Esophagus squamous epithelium (tissue), 4 donors: ENCODE measurements around the gene FRMD4A.

Experiments
- POLR2A ChIP-seq, 4 donors: fragments of 450-650 bp; IDR thresholded peaks; one replicate each; pipeline ENCODE4 v1.6.1; 2017; ENCODE audit warnings: antibody characterized with exemption in 4 of 4, mild to moderate bottlenecking in 4 of 4, moderate library complexity in 3 of 4
- TF ChIP-seq, protein P1 (sequence below), 6 experiments: fragments of 450-650 bp in 4 of 6; fragments of 200-600 bp in 2 of 6; sonication (generic) in 2 of 6; IDR thresholded peaks; one replicate each; pipeline ENCODE4 v1.5.1; 2016 to 2019; ENCODE audit warnings: antibody characterized with exemption in 6 of 6, mild to moderate bottlenecking in 4 of 6, moderate library complexity in 4 of 6

DNA sequence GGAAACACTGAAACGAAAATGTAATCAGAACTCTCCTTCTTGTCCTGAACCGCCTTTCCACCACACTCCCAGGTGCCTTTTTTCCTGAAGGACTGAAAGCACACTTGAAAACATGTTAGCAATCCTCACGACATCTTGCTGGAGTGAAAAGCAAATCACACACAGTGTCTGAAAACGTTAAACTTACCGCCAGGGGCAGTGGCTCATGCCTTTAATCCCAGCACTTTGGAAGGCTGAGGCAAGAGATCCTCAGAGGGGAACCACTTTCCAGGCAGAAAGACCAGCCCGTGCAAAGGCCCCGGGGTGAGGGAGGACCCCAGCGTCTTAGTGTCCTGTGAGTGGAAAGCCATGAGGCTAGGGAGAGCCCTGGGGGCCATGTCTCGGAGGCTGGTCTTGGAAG, 533.6 kb downstream of the FRMD4A start:
- no peak for TF ChIP-seq POLR2A (IDR thresholded peaks at IDR 0.05)
- TF ChIP-seq, protein P1, sequence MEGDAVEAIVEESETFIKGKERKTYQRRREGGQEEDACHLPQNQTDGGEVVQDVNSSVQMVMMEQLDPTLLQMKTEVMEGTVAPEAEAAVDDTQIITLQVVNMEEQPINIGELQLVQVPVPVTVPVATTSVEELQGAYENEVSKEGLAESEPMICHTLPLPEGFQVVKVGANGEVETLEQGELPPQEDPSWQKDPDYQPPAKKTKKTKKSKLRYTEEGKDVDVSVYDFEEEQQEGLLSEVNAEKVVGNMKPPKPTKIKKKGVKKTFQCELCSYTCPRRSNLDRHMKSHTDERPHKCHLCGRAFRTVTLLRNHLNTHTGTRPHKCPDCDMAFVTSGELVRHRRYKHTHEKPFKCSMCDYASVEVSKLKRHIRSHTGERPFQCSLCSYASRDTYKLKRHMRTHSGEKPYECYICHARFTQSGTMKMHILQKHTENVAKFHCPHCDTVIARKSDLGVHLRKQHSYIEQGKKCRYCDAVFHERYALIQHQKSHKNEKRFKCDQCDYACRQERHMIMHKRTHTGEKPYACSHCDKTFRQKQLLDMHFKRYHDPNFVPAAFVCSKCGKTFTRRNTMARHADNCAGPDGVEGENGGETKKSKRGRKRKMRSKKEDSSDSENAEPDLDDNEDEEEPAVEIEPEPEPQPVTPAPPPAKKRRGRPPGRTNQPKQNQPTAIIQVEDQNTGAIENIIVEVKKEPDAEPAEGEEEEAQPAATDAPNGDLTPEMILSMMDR (IDR thresholded peaks at IDR 0.05) = no peak
